ENCODE results near the gene RAPGEF6.

DNA sequence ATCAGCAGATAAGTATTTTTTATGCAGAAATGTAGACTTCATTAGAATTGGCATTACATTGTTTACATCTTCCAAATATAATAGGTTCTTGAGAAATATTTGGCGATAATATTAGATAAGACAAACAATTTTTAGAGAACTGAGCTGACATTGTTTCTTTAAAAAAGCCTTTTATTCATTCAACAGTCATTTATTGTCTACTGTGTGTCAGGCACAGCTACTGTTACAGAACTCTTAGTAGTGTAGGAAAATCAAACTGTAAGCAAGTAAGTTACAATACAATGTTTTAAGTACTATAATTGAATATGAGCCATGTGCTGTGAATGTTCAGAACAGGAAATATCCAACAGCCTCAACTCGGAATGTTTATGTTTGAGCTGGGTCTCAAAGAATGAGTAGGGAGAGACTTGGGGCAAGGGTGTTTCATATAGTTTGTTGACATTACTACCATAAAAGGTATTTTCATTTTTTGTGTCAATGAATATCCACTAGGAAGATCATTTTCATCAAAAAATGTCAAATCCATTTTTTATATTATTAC, 257.2 kb downstream of the RAPGEF6 start:
- TF ChIP-seq POLR2A (IDR thresholded peaks at IDR 0.05) = no peak
- no peak for TF ChIP-seq CTCF (IDR thresholded peaks at IDR 0.05)
